SU-DHL-6 (cell line): ENCODE data around the gene MMEL1.

Source experiments
- H2AFZ ChIP-seq: fragments of 200-600 bp; sonication (generic); 2 replicates; pipeline ENCODE4 v1.6.1; 2014; ENCODE audit warnings: low read depth, mild to moderate bottlenecking, moderate library complexity, mixed read lengths, antibody characterized with exemption, low read length; ENCODE audit not compliant: severe bottlenecking
- H3F3A ChIP-seq: fragments of 200-600 bp; shearing (Covaris generic); 2 replicates; pipeline ENCODE4 v1.6.0; 2016; ENCODE audit warnings: antibody characterized with exemption, mild to moderate bottlenecking; ENCODE audit not compliant: insufficient read depth
- H3K27ac ChIP-seq: fragments of 200-600 bp; sonication (generic); 2 replicates; pipeline ENCODE4 v1.5.1; 2016; ENCODE audit warnings: low read depth, mild to moderate bottlenecking, low read length, moderate library complexity, mixed read lengths
- H3K27me3 ChIP-seq: fragments of 200-600 bp; sonication (generic), shearing (Covaris generic); 2 replicates; pipeline ENCODE4 v1.6.0; 2014; ENCODE audit warnings: mild to moderate bottlenecking, low read length
- H3K36me3 ChIP-seq: fragments of 200-600 bp; sonication (generic); 2 replicates; pipeline ENCODE4 v1.6.1; 2014; ENCODE audit warnings: mild to moderate bottlenecking, low read length, mixed read lengths
- H3K4me2 ChIP-seq: fragments of 300-600, 200-600 bp; shearing (Covaris generic), sonication (generic); 2 replicates; pipeline ENCODE4 v1.6.0; 2014; ENCODE audit warnings: low read length, low read depth, mild to moderate bottlenecking; ENCODE audit not compliant: poor library complexity, severe bottlenecking
- H3K4me3 ChIP-seq: fragments of 200-600 bp; sonication (generic); 2 replicates; pipeline ENCODE4 v1.5.1; 2014; ENCODE audit warnings: antibody characterized with exemption, low read length, mild to moderate bottlenecking, mixed read lengths; ENCODE audit not compliant: insufficient read depth, poor library complexity, severe bottlenecking
- H3K79me2 ChIP-seq: fragments of 200-600 bp; sonication (generic); 2 replicates; pipeline ENCODE4 v1.6.1; 2014; ENCODE audit warnings: mild to moderate bottlenecking, low read length, moderate library complexity; ENCODE audit not compliant: insufficient read depth
- H3K9ac ChIP-seq: fragments of 200-600 bp; sonication (generic); 2 replicates; pipeline ENCODE4 v1.7.0; 2014; ENCODE audit warnings: mild to moderate bottlenecking, low read length
- H3K9me2 ChIP-seq: fragments of 200-600 bp; sonication (generic); replicated peaks from 2 replicates; pipeline ENCODE4 v1.6.1; 2014; ENCODE audit warnings: low read length; ENCODE audit not compliant: insufficient read depth
- H3K9me3 ChIP-seq: fragments of 200-600 bp; sonication (generic); 2 replicates; pipeline ENCODE4 v1.6.1; 2014; ENCODE audit warnings: low read length, mixed read lengths; ENCODE audit not compliant: insufficient read depth
- H4K20me1 ChIP-seq: fragments of 200-600 bp; sonication (generic); 2 replicates; pipeline ENCODE4 v1.6.1; 2014; ENCODE audit warnings: low read depth, mild to moderate bottlenecking, antibody characterized with exemption, low read length, moderate library complexity, mixed read lengths
- EZH2phosphoT487 ChIP-seq: fragments of 200-600 bp; sonication (generic), shearing (Covaris generic); conservative IDR thresholded peaks from 2 replicates; pipeline ENCODE4 v1.6.1; 2018; ENCODE audit warnings: mild to moderate bottlenecking, antibody characterized with exemption, low read length, moderate library complexity, mixed read lengths
- TF ChIP-seq, protein P1 (sequence below): fragments of 200-600 bp; sonication (generic); IDR thresholded peaks from one replicate; pipeline ENCODE4 v1.5.1; 2017; ENCODE audit warnings: antibody characterized with exemption, mild to moderate bottlenecking, low read length, moderate library complexity; ENCODE audit not compliant: insufficient read depth, poor library complexity, severe bottlenecking

The MMEL1 gene

DNA sequence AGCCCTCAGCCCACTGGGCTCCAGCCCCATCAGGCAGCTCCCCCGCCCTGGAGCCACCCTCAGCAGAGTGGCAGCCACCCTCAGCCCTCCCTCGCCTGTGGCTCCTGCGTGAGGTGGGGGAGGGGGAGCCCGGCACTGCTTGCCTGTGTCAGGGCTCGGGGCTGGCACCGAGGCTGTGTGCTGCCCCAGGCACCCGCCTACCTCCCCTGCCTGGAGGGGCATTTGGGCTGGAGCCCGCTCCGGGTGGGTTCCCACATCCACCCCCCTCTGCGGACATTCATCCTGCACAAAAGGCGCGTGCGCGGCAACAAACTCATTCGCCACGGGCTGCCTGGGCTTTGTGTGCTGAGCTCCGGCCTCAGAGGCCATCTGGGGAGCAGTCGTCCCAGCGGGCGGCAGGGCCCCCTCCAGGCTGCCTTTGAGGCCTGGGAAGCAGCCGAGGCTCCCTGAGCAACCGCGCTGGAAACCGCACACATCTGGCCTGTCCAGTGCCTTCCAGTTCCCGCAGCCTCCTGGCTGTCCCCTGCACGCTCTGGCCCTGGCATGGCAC is 89.2 kb downstream of the MMEL1 start:
- no peak for TF ChIP-seq EZH2phosphoT487
- no peak overlapping the region for H2AFZ ChIP-seq
- H3K9ac ChIP-seq, result no peak overlapping the region
- H3K4me3 ChIP-seq, result no peak overlapping the region
- H3K27me3 ChIP-seq, result no peaks in the 10 kb centered on the region
- no peaks in the 10 kb centered on the region for H3K9me3 ChIP-seq
- no peaks in the 10 kb centered on the region for H3K9me2 ChIP-seq
- H3K79me2 ChIP-seq, result no peaks in the 10 kb centered on the region
- H3K4me2 ChIP-seq, result no peak overlapping the region
- H3K36me3 ChIP-seq, result no peaks in the 10 kb centered on the region
- no peaks in the 10 kb centered on the region for H4K20me1 ChIP-seq
- no peak overlapping the region for H3K27ac ChIP-seq
- no peaks in the 10 kb centered on the region for H3F3A ChIP-seq

DNA sequence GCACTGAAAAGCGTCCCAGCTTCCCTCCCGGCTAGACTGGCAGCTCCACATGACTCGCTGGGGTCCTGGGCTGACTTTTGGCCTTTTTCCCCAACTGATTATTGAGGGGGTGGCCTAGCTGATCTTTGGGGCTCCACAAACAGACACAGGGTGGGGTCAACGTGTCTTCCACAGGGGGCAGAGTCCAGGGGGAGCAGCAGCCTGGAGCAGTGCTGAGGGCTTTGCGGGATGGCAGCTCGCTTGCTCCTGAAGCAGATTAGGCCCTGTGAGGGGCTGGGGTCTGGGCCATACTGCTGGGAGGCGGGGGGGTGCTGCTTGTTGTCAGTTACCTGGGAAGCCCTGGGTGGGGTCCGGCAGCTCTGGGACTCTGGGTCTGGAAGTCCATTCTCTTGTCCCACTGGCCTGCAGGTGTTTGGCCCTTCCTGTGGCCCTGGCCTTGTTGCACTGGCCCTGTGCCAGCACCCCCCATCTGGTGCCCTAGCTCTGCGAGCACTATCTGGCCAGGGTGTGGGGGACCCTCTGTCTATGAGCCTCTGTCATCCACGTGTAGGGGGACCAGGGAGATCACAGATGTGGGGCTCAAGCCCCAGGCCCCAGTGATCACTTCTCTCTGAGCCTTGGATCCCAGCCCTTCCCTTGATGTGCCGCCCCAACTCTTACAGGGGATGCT is 90.4 kb downstream of the MMEL1 start:
- H3K4me2 ChIP-seq, result no peak overlapping the region
- no peaks in the 10 kb centered on the region for H3K27me3 ChIP-seq
- H3K36me3 ChIP-seq, result no peaks in the 10 kb centered on the region
- no peaks in the 10 kb centered on the region for H3F3A ChIP-seq
- H2AFZ ChIP-seq, result no peak overlapping the region
- H3K79me2 ChIP-seq, result no peaks in the 10 kb centered on the region
- TF ChIP-seq EZH2phosphoT487, result no peak
- TF ChIP-seq, protein P1, sequence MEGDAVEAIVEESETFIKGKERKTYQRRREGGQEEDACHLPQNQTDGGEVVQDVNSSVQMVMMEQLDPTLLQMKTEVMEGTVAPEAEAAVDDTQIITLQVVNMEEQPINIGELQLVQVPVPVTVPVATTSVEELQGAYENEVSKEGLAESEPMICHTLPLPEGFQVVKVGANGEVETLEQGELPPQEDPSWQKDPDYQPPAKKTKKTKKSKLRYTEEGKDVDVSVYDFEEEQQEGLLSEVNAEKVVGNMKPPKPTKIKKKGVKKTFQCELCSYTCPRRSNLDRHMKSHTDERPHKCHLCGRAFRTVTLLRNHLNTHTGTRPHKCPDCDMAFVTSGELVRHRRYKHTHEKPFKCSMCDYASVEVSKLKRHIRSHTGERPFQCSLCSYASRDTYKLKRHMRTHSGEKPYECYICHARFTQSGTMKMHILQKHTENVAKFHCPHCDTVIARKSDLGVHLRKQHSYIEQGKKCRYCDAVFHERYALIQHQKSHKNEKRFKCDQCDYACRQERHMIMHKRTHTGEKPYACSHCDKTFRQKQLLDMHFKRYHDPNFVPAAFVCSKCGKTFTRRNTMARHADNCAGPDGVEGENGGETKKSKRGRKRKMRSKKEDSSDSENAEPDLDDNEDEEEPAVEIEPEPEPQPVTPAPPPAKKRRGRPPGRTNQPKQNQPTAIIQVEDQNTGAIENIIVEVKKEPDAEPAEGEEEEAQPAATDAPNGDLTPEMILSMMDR, result no peak
- no peak overlapping the region for H3K27ac ChIP-seq
- H3K4me3 ChIP-seq, result no peak overlapping the region
- H3K9me2 ChIP-seq, result no peaks in the 10 kb centered on the region
- no peak overlapping the region for H3K9ac ChIP-seq
- H3K9me3 ChIP-seq, result no peaks in the 10 kb centered on the region
- H4K20me1 ChIP-seq, result no peaks in the 10 kb centered on the region

DNA sequence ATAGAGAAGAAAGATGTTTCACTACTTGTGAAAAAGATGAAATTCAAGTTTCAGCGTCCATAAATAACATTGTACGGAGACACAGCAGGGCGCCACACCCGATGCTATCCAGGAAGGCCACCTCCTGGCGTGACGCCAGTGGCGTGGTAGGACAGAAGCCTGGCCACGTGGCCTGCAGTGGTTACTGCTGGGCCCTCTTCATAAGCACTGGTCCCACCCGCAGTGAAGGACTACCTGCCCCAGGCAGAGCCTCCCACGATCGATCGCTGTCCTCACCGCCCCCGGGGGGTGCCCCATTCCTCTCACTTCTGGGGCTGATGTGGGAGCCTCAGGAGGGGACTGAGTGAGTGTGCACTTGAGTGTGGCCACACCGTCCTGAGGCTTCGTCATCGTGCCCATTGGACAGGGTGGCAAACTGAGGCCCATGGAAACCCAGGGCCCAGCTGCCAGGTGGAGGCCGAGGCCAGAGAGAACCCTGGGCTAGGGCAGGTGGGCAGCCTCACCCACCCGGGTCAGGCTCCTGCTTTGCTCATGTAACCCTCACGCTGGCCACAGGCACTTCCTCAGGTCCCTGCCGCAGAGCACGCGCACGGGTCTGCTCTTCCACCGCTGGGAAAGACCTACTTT is 91.1 kb downstream of the MMEL1 start:
- no peaks in the 10 kb centered on the region for H3K79me2 ChIP-seq
- no peaks in the 10 kb centered on the region for H3K36me3 ChIP-seq
- H3K4me2 ChIP-seq, result no peak overlapping the region
- H2AFZ ChIP-seq, result no peak overlapping the region
- H3F3A ChIP-seq, result no peaks in the 10 kb centered on the region
- no peak overlapping the region for H3K4me3 ChIP-seq
- TF ChIP-seq EZH2phosphoT487, result no peak
- TF ChIP-seq, protein P1, result no peak
- no peaks in the 10 kb centered on the region for H3K27me3 ChIP-seq
- no peaks in the 10 kb centered on the region for H3K9me3 ChIP-seq
- no peaks in the 10 kb centered on the region for H3K9me2 ChIP-seq
- no peak overlapping the region for H3K27ac ChIP-seq
- no peak overlapping the region for H3K9ac ChIP-seq
- no peaks in the 10 kb centered on the region for H4K20me1 ChIP-seq

DNA sequence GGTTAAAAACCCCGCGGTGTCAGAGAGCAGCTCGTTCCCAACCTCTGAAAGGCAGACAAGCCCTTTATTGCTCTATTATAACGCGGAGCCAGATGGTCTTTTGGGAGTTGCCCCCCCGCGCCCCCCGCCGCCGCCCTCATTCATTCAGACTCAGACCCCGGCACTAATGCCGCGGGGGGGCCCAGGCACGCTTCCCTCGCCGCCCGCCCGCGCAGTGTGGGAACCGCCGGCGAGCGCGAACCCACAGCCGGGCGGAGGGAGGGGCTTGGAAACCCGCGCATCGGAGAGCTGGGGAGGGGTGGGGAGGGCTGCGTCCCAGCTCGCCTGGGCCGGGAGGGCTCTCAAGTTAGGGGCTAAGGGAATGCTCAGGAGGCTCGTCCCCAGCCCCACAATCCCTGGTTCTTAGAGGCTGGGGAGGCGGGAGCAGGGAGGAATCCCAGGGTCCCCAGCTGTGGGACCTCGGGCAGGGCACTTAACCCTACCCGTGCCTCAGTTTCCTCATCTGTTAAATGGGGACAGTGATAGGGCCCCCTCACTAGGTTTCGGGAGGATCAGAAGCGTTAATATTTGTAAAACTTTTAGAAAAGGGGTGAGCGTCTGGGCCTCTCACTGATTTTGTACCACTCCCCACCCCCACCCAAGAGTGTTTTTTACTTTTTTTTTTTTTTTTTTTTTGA is 91.9 kb downstream of the MMEL1 start:
- Histone ChIP-seq H3K9me2 (no peaks in the 10 kb centered on the region), H2AFZ (no peak overlapping the region), H4K20me1 (no peaks in the 10 kb centered on the region), H3K36me3 (no peaks in the 10 kb centered on the region), H3K9ac (no peak overlapping the region), H3K27me3 (no peaks in the 10 kb centered on the region), H3K4me2 (no peak overlapping the region), H3F3A (no peaks in the 10 kb centered on the region), H3K9me3 (no peaks in the 10 kb centered on the region), H3K4me3 (no peak overlapping the region), H3K27ac (no peak overlapping the region), H3K79me2 (no peaks in the 10 kb centered on the region)
- no peak for TF ChIP-seq EZH2phosphoT487
- TF ChIP-seq, protein P1, result no peak
